Left ventricle myocardium superior (tissue), 1 donor: ENCODE measurements around the gene KREMEN1. TPM values are rescaled to one million over a fixed set of nuclear protein-coding genes. Genes with fewer than 3 reads are reported as not detected.

ENCODE experiments used
- ATAC-seq: fragments of 200-7000 bp; cut with Tn5 transposase; one replicate; pipeline ENCODE4 v1.9.1; 2020; ENCODE audit warnings: mild to moderate bottlenecking, moderate library complexity
- DNase-seq: peaks from one replicate; pipeline ENCODE4 v3.0.0-alpha.2; 2020
- intact Hi-C: fragments of 100-400 bp; cut with micrococcal nuclease; formaldehyde crosslinking; loops from one replicate; pipeline ENCODE4 v1.11.0; 2022
- total RNA-seq: library from RNA; stranded (reverse); fragmentation: NEBNext Ultra II Directional; extraction: Animal tissue kit (Norgen Biotek cat#: 25700); gene quantifications from one replicate; pipeline ENCODE4 v1.2.1, GENCODE V29; 2021
- donor health status: DM: no; HTN: yes; CAD: no; lungs with severe emphysema.

KREMEN1 gene
- total RNA-seq, 1 donor from 2014 or later: 68.2 TPM

- DNase-seq (no peak), ATAC-seq (peak; percentile 52)
- intact Hi-C loops: no loop called here
These were observed 122.5 kb downstream of the KREMEN1 start for GRCh38 chr22:29195118-29195963.

GRCh38 chr22:29195964-29196666, 123.3 kb downstream of the KREMEN1 start:
- DNase-seq (no peak), ATAC-seq (peak; percentile 48)
- intact Hi-C loops: no loop called here

GRCh38 chr22:29197096-29197495, 124.3 kb downstream of the KREMEN1 start:
- ATAC-seq (no peak), DNase-seq (no peak)
- intact Hi-C loops: no loop called here

GRCh38 chr22:29198240-29198639, 125.4 kb downstream of the KREMEN1 start:
- intact Hi-C loops: no loop called here
- ATAC-seq: no peak
- no peak for DNase-seq

- intact Hi-C loops: no loop called here
- ATAC-seq (no peak), DNase-seq (no peak)
These were observed 127.0 kb downstream of the KREMEN1 start for GRCh38 chr22:29199702-29200400.

- no peak for DNase-seq
- no peak for ATAC-seq
- intact Hi-C loops: no loop called here
These were observed 128.1 kb downstream of the KREMEN1 start for GRCh38 chr22:29200901-29201300.

- ATAC-seq: no peak
- intact Hi-C loops: no loop called here
- DNase-seq: no peak
These were observed 128.9 kb downstream of the KREMEN1 start for GRCh38 chr22:29201782-29202181.

- intact Hi-C loops: no loop called here
- DNase-seq (peak; percentile 81), ATAC-seq (peak; percentile 71)
These were observed 129.7 kb downstream of the KREMEN1 start for GRCh38 chr22:29202212-29203192.

- intact Hi-C loops: no loop called here
- no peak for DNase-seq
- ATAC-seq: no peak
These were observed 130.9 kb downstream of the KREMEN1 start for GRCh38 chr22:29203488-29204454.

GRCh38 chr22:29204455-29205183, 131.8 kb downstream of the KREMEN1 start:
- DNase-seq: no peak
- ATAC-seq: no peak
- intact Hi-C loops: no loop called here

- intact Hi-C loops: no loop called here
- ATAC-seq (no peak), DNase-seq (no peak)
These were observed 132.4 kb downstream of the KREMEN1 start for GRCh38 chr22:29205252-29205593.

GRCh38 chr22:29205594-29206371, 132.9 kb downstream of the KREMEN1 start, which contains the start of gene EMID1:
Gene EMID1 (plus strand): TSS chr22:29205896. CDS start chr22:29206039, 143 bp downstream.
- ATAC-seq (peak; percentile 56), DNase-seq (peak; percentile 65)
- intact Hi-C loops: no loop called here

- intact Hi-C loops: no loop called here
- ATAC-seq (no peak), DNase-seq (no peak)
These were observed 133.8 kb downstream of the KREMEN1 start for GRCh38 chr22:29206372-29207242.

- intact Hi-C loops: no loop called here
- ATAC-seq (no peak), DNase-seq (no peak)
These were observed 134.4 kb downstream of the KREMEN1 start for GRCh38 chr22:29207243-29207550.
